Caki2 (cell line): ENCODE results near the gene LHX4. TPM values are rescaled to one million over a fixed set of nuclear protein-coding genes. Genes with fewer than 3 reads are reported as not detected.
"Not testable (repeated sequence)": the region's sequence is repeated elsewhere in the genome, so short reads cannot be mapped to it uniquely, and the experiment has no call there.

ENCODE experiments used
- DNase-seq: peaks from one replicate; pipeline ENCODE4 v3.0.0-alpha.2; 2015; ENCODE audit warnings: low read depth
- in situ Hi-C: cut with HindIII; loops from 2 replicates; pipeline ENCODE4 v1.10.0; 2016; ENCODE audit warnings: low sequenced_read_pairs, low pct_unique_long_range_greater_than_20kb, mixed read lengths
- total RNA-seq: library from RNA; depleted of rRNA; stranded (reverse); fragments of >200 nt; shearing (Covaris generic); gene quantifications from 2 replicates; pipeline ENCODE4 v1.2.3, GENCODE V29; 2014; ENCODE audit warnings: low replicate concordance

LHX4 gene
- total RNA-seq, 1 experiment from 2014 or later = not detected

DNA sequence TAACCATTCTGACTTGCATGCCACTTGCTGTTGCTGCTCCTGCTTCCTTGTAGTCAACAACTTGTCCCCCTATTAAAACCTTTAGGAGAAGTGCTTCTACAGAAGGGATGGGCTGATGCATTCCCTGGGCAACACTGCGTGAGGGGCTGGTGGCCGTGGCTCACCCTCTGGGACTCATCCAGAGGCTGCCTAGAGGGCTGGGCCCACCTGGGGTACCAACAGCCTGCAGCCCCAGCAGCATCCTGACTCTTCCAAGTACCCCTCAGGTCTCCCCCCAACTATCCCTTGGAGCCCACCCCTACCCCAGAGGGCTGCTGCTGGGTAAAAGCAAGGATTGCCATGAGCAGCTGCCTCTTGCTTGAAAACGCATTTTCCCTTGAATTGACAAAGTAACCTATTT, 34.7 kb upstream of the LHX4 start:
- no peak for DNase-seq
- in situ Hi-C loops = no loop called here

DNA sequence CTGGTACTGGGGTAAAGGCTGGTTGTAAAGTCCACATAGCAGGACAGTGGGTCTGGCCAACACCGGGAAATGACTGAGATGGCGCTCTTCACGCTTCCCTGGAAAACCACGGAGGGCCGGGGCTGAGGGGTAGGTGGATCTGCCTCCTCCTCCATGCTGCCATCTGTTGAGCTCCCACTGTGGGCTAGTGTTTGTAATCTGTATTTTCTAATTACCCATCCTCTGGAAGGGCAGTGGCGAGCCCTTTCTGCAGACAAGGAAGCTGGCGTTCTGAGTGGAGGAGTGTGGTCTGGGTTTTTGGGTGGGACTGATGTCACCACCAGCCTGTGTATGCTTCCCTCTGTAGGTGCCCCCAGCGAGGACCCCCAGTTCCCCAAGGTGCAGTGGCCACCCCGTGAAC, 34.1 kb upstream of the LHX4 start:
- in situ Hi-C loops = no loop called here
- DNase-seq = no peak

- no peak for DNase-seq
- in situ Hi-C loops = no loop called here
Observed at GRCh38 chr1:180196436-180197003, 33.5 kb upstream of the LHX4 start.

DNA sequence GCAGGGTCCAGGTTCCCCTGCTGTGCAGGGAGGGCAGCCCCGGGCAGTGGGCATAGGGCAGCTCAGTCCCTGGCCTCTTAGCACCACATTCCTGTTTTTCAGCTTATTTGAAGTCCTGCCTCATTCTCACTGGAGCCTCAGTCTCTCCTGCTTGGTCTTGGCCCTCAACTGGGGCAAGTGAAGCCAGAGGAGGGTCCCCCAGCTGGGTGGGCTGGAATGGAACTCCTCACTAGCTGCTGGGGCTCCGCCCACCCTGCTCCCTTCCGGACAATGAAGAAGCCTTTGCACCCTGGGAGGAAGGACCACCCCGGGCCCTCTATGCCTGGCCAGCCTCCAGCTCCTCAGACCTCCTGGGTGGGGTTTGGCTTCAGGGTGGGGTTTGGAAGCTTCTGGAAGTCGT, 32.8 kb upstream of the LHX4 start:
- no peak for DNase-seq
- in situ Hi-C loops = no loop called here

DNA sequence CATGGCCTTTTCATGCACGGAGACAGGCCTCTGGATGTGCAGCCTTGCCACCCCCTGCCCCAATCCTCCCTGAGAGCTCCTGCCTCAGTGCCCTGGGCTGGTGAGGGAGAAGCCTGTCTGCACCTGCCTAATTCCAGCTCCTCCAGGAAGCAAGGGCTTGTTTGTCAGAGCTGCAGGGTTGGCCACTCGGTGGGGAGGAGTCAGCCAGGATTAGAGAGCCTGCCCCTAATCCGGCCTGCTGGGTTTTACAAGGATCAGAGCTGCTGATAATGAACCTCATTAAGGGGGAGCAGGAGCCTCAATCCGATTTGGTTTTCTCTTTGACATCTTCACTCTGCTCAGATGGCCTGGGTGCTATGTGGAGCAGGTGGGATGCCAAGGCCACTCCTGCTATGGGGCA, 31.9 kb upstream of the LHX4 start:
- in situ Hi-C loops = no loop called here
- DNase-seq = no peak

DNA sequence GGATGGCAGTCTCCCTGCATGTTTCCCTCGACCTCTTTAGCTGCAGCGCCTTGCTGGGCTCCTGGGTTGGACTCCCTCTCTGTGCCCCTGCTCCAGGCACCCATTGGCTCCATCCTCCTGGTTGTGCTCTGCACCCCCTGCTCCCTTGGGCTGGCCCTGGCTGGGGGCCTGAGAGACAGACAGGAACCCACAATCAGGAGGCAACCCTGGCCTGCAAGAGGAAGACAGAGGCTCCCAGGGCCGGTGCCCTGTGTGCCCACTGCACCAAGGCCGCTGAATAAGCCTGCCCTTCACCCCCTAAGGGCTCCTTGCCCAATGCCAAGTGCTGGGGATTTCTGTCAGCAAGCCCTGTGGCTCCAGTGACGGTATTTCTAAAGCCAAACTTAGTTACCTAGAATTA, 31.5 kb upstream of the LHX4 start:
- in situ Hi-C loops = no loop called here
- DNase-seq = no peak

DNA sequence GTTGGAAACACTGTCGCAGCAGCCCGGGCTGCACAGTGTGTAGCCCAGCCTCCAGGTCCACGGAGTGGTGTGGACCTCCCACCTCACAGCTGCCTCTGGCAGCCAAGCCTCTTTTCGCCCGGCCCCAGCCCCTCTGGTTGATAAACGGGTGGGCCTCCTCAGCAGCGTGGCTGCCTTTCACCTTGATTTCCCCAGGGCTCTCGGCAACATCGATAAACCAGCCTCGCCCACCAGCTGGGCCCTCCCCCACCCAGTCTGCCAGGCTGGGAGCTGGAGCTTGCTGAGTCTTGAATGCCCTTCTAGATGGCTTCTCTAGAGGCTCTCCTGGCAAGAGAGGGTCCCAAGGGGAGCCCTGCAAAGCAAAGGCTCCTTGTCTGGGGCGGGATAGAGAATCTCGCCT, 31.0 kb upstream of the LHX4 start:
- in situ Hi-C loops = no loop called here
- no peak for DNase-seq

- DNase-seq = no peak
- in situ Hi-C loops = no loop called here
Observed at GRCh38 chr1:180201451-180202200, 28.4 kb upstream of the LHX4 start.

- DNase-seq, in situ Hi-C loops: not testable (repeated sequence)
Observed at GRCh38 chr1:180202588-180202987, 27.5 kb upstream of the LHX4 start.

DNA sequence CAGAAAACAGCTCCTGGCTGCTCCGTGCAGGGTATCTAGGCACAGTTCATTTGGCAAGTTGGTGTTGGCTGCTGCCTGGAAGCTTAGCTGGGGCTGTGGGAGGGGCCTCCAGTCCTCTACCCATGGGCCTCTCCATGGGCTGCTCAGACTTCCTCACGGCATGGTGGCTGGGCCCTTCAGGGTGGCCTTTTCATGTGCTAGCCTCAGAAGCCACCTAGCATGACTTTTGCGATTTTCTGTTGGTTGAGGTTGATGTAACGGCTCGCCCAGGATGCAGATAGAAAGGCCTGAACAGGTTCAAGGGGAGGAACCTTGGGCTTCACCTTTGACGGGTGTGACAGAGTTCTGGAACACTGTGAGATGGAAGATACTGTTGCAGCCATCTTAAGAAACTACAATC, 25.8 kb upstream of the LHX4 start:
- in situ Hi-C loops = no loop called here
- no peak for DNase-seq

- no peak for DNase-seq
- in situ Hi-C loops = no loop called here
Observed at GRCh38 chr1:180206581-180206980, 23.5 kb upstream of the LHX4 start.

GRCh38 chr1:180208264-180208663, 21.8 kb upstream of the LHX4 start:
- in situ Hi-C loops = no loop called here
- no peak for DNase-seq

GRCh38 chr1:180210008-180210620, 19.9 kb upstream of the LHX4 start:
- in situ Hi-C loops = no loop called here

GRCh38 chr1:180211156-180211859, 18.8 kb upstream of the LHX4 start:
- in situ Hi-C loops = no loop called here
- no peak for DNase-seq

More at GRCh38 chr1:180210008-180210620, 19.9 kb upstream of the LHX4 start:
- no peak for DNase-seq

DNA sequence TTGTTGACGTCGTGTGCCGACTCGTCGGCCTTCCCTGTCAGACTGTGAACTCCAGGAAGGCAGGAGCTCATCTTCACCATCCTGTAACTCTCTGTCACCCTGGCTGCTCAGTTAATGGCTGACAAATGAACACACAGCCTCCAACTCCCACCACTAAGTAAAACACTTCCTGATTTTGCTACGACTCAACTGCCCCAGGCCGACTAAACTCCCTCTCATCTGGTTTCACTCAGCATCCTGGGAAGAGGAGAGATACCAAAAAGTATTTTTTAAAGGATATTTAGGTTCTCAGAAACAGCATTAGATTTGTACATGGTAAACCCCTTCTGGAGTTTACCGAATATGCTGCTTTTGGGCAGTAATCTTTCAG, 18.2 kb upstream of the LHX4 start:
- in situ Hi-C loops = no loop called here
- no peak for DNase-seq

DNA sequence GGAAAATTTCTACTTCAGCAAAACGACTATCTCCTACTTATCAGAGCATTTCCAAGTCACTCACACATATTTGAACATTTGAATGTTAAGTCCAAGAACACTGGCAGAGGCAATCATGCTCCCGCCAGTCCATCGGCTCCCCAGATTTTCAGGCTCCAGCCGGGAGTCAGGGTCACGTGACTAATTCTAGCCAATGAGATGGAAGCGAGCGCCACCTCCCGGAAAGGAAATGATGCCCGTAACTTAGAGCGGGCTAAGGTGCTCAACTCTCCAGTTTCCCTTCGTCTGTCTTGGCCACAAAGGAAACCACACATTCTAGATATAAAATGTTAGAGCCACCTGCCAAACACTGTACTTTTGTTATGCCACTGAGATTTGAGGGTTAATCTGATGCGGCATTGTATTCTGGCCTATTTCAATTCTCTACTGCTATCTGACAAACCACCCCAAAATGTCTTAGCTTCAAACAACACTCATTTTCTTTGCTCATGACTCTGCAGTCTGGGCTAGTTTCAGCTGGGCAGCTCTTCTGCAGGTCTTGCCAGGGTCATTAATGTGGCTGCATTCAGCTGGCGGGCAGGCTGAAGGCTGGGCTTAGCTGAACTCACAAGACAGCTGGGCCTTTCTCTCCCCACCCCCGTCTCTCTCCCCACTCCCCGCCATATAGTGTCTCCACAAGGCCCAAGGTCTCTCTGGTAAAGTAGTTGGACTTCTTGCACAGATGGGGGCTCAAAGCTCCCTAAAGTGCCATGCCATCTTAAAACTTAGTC, 16.5 kb upstream of the LHX4 start:
- in situ Hi-C loops = no loop called here
- no peak for DNase-seq

DNA sequence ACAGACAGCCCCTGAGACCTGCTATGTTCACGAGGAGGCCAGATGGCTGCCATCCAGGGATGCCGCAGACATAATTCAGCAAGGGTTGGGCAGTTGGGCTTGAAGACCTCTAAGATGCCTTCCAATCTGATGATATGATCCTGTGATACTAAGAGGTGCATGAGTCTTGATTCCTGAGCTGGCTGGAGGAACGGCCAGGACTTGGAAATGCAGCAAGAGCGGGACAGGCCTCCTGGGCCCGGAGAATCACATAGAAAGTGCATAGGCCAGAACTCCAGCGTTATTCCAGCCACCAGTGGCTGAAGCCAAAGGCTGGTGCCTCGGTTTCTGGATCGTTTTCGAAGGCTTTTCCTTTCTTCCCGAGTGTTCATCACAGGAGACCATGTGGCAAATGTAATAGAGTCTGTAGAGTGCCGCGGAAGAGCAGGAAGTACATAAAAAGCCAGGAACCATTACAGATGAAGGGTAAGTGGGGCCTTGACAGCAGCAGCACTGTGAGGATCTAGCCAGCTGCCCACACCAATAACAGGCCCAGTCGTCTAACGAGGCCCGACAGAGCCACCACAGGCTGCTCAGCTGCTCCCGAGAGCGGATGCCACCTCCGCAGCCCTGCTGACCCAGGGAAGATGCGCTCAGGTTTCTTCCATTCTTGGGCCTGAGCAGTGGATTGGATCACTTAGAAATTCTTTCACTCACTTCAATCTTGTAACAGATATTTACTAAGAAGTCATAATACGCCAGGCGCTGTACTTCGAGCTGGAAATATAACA, 14.0 kb upstream of the LHX4 start:
- in situ Hi-C loops = no loop called here
- DNase-seq = no peak

- DNase-seq = no peak
- in situ Hi-C loops = no loop called here
Observed at GRCh38 chr1:180217006-180217405, 13.1 kb upstream of the LHX4 start.
